Smooth muscle cell (in vitro differentiated cells): ENCODE data around the gene CHMP2B. TPM values are rescaled to one million over a fixed set of nuclear protein-coding genes. Genes with fewer than 3 reads are reported as not detected.
"Not testable (repeated sequence)": the region's sequence is repeated elsewhere in the genome, so short reads cannot be mapped to it uniquely, and the experiment has no call there.

Experiments used
- DNase-seq: peaks from one replicate; lab custom pipeline; 2025; ENCODE audit not compliant: unreplicated experiment; lab: John Stamatoyannopoulos, UW
- H2AFZ ChIP-seq: fragments of 200-600 bp; sonication (generic); 2 replicates; pipeline ENCODE4 v1.6.0; 2016; ENCODE audit warnings: antibody characterized with exemption, low read depth, mild to moderate bottlenecking
- H3F3A ChIP-seq: fragments of 200-600 bp; sonication (generic); 2 replicates; pipeline ENCODE4 v1.6.0; 2017; ENCODE audit warnings: antibody characterized with exemption, low read depth
- H3K27ac ChIP-seq: fragments of 200-600 bp; sonication (generic); 2 replicates; pipeline ENCODE4 v1.5.1; 2016; ENCODE audit warnings: low read depth, mild to moderate bottlenecking
- H3K27me3 ChIP-seq: fragments of 200-600 bp; sonication (generic); 2 replicates; pipeline ENCODE4 v1.6.1; 2016; ENCODE audit warnings: low read depth, mild to moderate bottlenecking
- H3K36me3 ChIP-seq: fragments of 200-600 bp; sonication (generic); 2 replicates; pipeline ENCODE4 v1.5.1; 2016; ENCODE audit warnings: low read depth
- H3K4me1 ChIP-seq: fragments of 200-600 bp; sonication (generic); 2 replicates; pipeline ENCODE4 v1.5.1; 2016; ENCODE audit warnings: low read depth
- H3K4me2 ChIP-seq: fragments of 200-600 bp; sonication (generic); 2 replicates; pipeline ENCODE4 v1.6.0; 2016; ENCODE audit warnings: mild to moderate bottlenecking
- H3K4me3 ChIP-seq: fragments of 200-600 bp; sonication (generic); 2 replicates; pipeline ENCODE4 v1.5.1; 2016; ENCODE audit warnings: mild to moderate bottlenecking
- H3K79me2 ChIP-seq: fragments of 200-600 bp; sonication (generic); 2 replicates; pipeline ENCODE4 v1.6.0; 2016; ENCODE audit warnings: low read depth, mild to moderate bottlenecking
- H3K9ac ChIP-seq: fragments of 200-600 bp; sonication (generic); 2 replicates; pipeline ENCODE4 v1.6.0; 2016; ENCODE audit warnings: low read depth
- H3K9me3 ChIP-seq: fragments of 200-600 bp; sonication (generic); replicated peaks from 2 replicates; pipeline ENCODE4 v1.5.1; 2016; ENCODE audit warnings: low read depth
- H4K20me1 ChIP-seq: fragments of 200-600 bp; sonication (generic); 2 replicates; pipeline ENCODE4 v1.6.0; 2016; ENCODE audit warnings: low read depth
- CTCF ChIP-seq: fragments of 200-600 bp; sonication (generic); IDR thresholded peaks from 2 replicates; pipeline ENCODE4 v1.5.1; 2017; ENCODE audit warnings: borderline replicate concordance, mild to moderate bottlenecking, antibody characterized with exemption; ENCODE audit not compliant: insufficient read depth, poor library complexity, severe bottlenecking
- WGBS: methylation state at CpG from one replicate; pipeline ENCODE4 v1.1.7; 2016; ENCODE audit warnings: low lambda C conversion rate; 5-methylcytosine and 5-hydroxymethylcytosine counted together
- microRNA-seq: library from miRNA; unstranded; fragments of <30 nt; microRNA quantifications from one replicate; pipeline ENCODE4, GENCODE V29; 2016; ENCODE audit warnings: borderline number of aligned reads
- polyA plus RNA-seq: library from polyadenylated mRNA; unstranded; fragments of >200 nt; fragmentation: Nextera tagmentation; extraction: Ambion mirVana; gene quantifications from 2 replicates; pipeline ENCODE4 v1.2.1, GENCODE V29; 2016
- small RNA-seq: library from RNA; depleted of rRNA; stranded (forward); fragments of <200 nt; gene quantifications from one replicate; pipeline ENCODE3, GENCODE V24; 2014
- total RNA-seq: library from RNA; depleted of rRNA; stranded (reverse); fragments of >200 nt; gene quantifications from 2 replicates; pipeline ENCODE4 v1.2.3, GENCODE V29; 2014

The CHMP2B gene
- total and polyA plus RNA-seq, 2 experiments from 2014 or later, result 43.2 to 52.0 TPM

GRCh38 chr3:87298111-87298718 lies 71.1 kb downstream of the CHMP2B start:
- peaks cover 3% of the 10 kb centered on the region for H3K27me3 ChIP-seq
- H3K9me3 ChIP-seq, result no peaks in the 10 kb centered on the region
- H3K4me3 ChIP-seq, result no peak overlapping the region
- H3K27ac ChIP-seq, result no peak overlapping the region
- peak; percentile 76 for TF ChIP-seq CTCF
- H3K9ac ChIP-seq, result no peak overlapping the region
- H3K4me2 ChIP-seq, result no peak overlapping the region
- H2AFZ ChIP-seq, result no peak overlapping the region
- DNase-seq, result no peak
- H4K20me1 ChIP-seq, result no peaks in the 10 kb centered on the region
- no peaks in the 10 kb centered on the region for H3F3A ChIP-seq
- H3K36me3 ChIP-seq, result no peaks in the 10 kb centered on the region
- H3K4me1 ChIP-seq, result no peaks in the 10 kb centered on the region
- no peaks in the 10 kb centered on the region for H3K79me2 ChIP-seq
- WGBS, result 32% methylated on average over 3 of the region's 3 CpGs

- not testable (repeated sequence) for H2AFZ ChIP-seq, H3K4me2 ChIP-seq, H3K9me3 ChIP-seq, H3K79me2 ChIP-seq, H3K9ac ChIP-seq, H4K20me1 ChIP-seq, H3K4me1 ChIP-seq, H3K36me3 ChIP-seq, H3K27ac ChIP-seq, H3K4me3 ChIP-seq, H3K27me3 ChIP-seq, H3F3A ChIP-seq, DNase-seq
- 75% methylated on average over 1 of the region's 1 CpG for WGBS
These were observed 77.9 kb downstream of the CHMP2B start for GRCh38 chr3:87305031-87305430.

Small RNA genes within 50 kb of the gene (microRNA-seq; reads per million reads assigned to microRNA genes)
- gene MIR4795, result not detected

Small RNA genes within 50 kb of the gene (small RNA-seq; reads per million reads assigned to genes)
- not detected for gene MIR4795

Other genes with a start within 250 kb of the CHMP2B start
- 49.1 and 54.1 TPM in 2 replicates for gene VGLL3, start 236.2 kb upstream of the CHMP2B start, total RNA-seq
- 11.4 and 14.3 TPM in 2 replicates for gene VGLL3, start 236.2 kb upstream of the CHMP2B start, polyA plus RNA-seq
- gene POU1F1, start 49.3 kb downstream of the CHMP2B start, total RNA-seq, result not detected in 2 replicates
- not detected in 2 replicates for gene POU1F1, start 49.3 kb downstream of the CHMP2B start, polyA plus RNA-seq